CD4-positive, alpha-beta T cell (primary cell): Measurements from ENCODE around the gene ALOX5AP. TPM values are rescaled to one million over a fixed set of nuclear protein-coding genes. Genes with fewer than 3 reads are reported as not detected.
"Not testable (repeated sequence)": the region's sequence is repeated elsewhere in the genome, so short reads cannot be mapped to it uniquely, and the experiment has no call there.

Experiments used
- ATAC-seq: fragments of 200-7000 bp; cut with Tn5 transposase; one replicate; pipeline ENCODE4 v1.10.0; 2022; ENCODE audit warnings: mild to moderate bottlenecking; ENCODE audit not compliant: poor library complexity
- CTCF ChIA-PET: fragments of 350-600 bp; sonication (Branson Sonifier 250); formaldehyde crosslinking; loops from one replicate; lab custom pipeline; 2021; ENCODE audit warnings: antibody characterized with exemption, inconsistent platforms; lab: Charles Lee
- POLR2A ChIA-PET: fragments of 350-600 bp; sonication (Branson Sonifier 250); formaldehyde crosslinking; loops from one replicate; lab custom pipeline; 2021; ENCODE audit warnings: antibody characterized with exemption, inconsistent platforms; lab: Charles Lee
- DNase-seq, 14 experiments: peaks; one replicate each; pipeline ENCODE4 v3.0.0-alpha.2; 2013 to 2020; ENCODE audit warnings: mixed read lengths in 2 of 14
- H3K27ac ChIP-seq, 2 donors: one replicate each; pipeline versions ENCODE4 v1.5.1 to v1.7.0; 2013; ENCODE audit warnings: low read length in 2 of 2, low read depth in 1 of 2, mild to moderate bottlenecking in 1 of 2
- H3K27me3 ChIP-seq, 2 experiments: 1 replicate in 1 of 2; 2 replicates in 1 of 2; pipeline versions ENCODE4 v1.6.1 to v1.7.0; 2013; ENCODE audit warnings: low read length in 2 of 2, control low read depth in 1 of 2, mild to moderate bottlenecking in 1 of 2, moderate library complexity in 1 of 2; ENCODE audit not compliant: insufficient read depth in 2 of 2, control insufficient read depth in 1 of 2
- H3K36me3 ChIP-seq: one replicate; pipeline ENCODE4 v1.6.1; 2013; ENCODE audit warnings: low read length, control low read depth; ENCODE audit not compliant: insufficient read depth
- H3K4me1 ChIP-seq: one replicate; pipeline ENCODE4 v1.6.1; 2013; ENCODE audit warnings: low read length, control low read depth; ENCODE audit not compliant: insufficient read depth
- H3K4me3 ChIP-seq: one replicate; pipeline ENCODE4 v1.5.1; 2013; ENCODE audit warnings: mild to moderate bottlenecking, low read length, moderate library complexity
- H3K9me3 ChIP-seq, 2 experiments: 1 replicate in 1 of 2; 2 replicates in 1 of 2; pipeline versions ENCODE4 v1.6.1 to v1.7.0; 2013; ENCODE audit warnings: low read length in 2 of 2, mild to moderate bottlenecking in 2 of 2, control low read depth in 1 of 2, moderate library complexity in 1 of 2; ENCODE audit not compliant: control insufficient read depth in 1 of 2, insufficient read depth in 1 of 2
- H3K27ac Mint-ChIP-seq: one replicate; pipeline ENCODE4 v1.8.0; 2020; ENCODE audit warnings: mixed read lengths
- H3K27me3 Mint-ChIP-seq: one replicate; pipeline ENCODE4 v1.8.0; 2021; ENCODE audit warnings: mixed read lengths
- H3K36me3 Mint-ChIP-seq: one replicate; pipeline ENCODE4 v1.8.0; 2021; ENCODE audit warnings: low read depth, mixed read lengths
- H3K4me1 Mint-ChIP-seq: one replicate; pipeline ENCODE4 v1.8.0; 2021; ENCODE audit warnings: low read depth, mixed read lengths
- H3K4me3 Mint-ChIP-seq: one replicate; pipeline ENCODE4 v1.8.0; 2020; ENCODE audit warnings: mild to moderate bottlenecking, mixed read lengths
- H3K9me3 Mint-ChIP-seq: one replicate; pipeline ENCODE4 v1.8.0; 2020; ENCODE audit warnings: mixed read lengths
- intact Hi-C, 2 experiments: fragments of 100-400 bp; cut with DNase I in 1 of 2; cut with micrococcal nuclease in 1 of 2; formaldehyde crosslinking; loops; one replicate each; pipeline versions ENCODE4 v1.15.1 to v1.9.0; 2023 to 2025; cut with DNase I, micrococcal nuclease
- total RNA-seq, 174 experiments: library from RNA in 2 of 174; stranded (reverse) in 2 of 174; gene quantifications; one replicate each; pipeline ENCODE4 v1.2.3 and lab custom pipeline; 2021 to 2026
- TF ChIP-seq, protein P1 (sequence below): fragments of 200-600 bp; IDR thresholded peaks from one replicate; pipeline ENCODE4 v1.8.0; 2022; ENCODE audit warnings: antibody characterized with exemption, mild to moderate bottlenecking

The ALOX5AP gene
- total RNA-seq, 2 experiments from 2014 or later, result 16.5 to 19.0 TPM

DNA sequence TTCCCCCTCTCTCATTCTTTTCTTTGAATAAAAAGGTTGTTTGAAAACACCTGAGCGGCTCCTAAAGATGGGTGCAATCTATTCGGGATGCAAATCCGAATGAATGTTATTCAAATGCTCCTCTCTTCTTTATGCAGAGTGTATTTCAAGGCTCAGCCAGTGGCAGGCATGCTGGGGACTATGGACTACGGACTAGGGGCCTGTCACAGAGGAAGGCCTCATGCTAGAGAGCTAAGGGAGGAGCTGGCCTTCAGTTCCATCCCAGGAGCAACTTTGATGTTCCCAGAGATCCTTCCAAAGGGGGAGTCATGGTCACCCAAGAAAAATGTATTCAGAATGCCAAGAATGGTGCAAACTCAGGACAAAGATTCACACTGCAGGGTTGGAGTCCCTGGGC is 9.3 kb downstream of the ALOX5AP start:
- DNase-seq (no peak), ATAC-seq (no peak)
- Histone ChIP-seq H3K4me3 (no peak overlapping the region), H3K27me3 (no peaks in the 10 kb centered on the region), H3K9me3 (no peaks in the 10 kb centered on the region), H3K4me1 (peaks cover 66% of the 10 kb centered on the region), H3K27ac (no peak overlapping the region), H3K36me3 (peaks cover 45% of the 10 kb centered on the region)
- Mint-ChIP-seq H3K9me3 (no peaks in the 10 kb centered on the region), H3K27me3 (no peaks in the 10 kb centered on the region), H3K4me3 (no peak overlapping the region), H3K27ac (peak overlapping the region; percentile 50), H3K4me1 (peaks cover 51% of the 10 kb centered on the region), H3K36me3 (peaks cover 65% of the 10 kb centered on the region)
- intact Hi-C loops, result loop anchor here (1.0 to 10.0 kb wide), 5 partner anchors 30 to 372 kb away; partner anchors contain the start of gene USPL1 (in 2 of the 2)
- ChIA-PET POLR2A (interaction anchor here (2.0 kb wide), 1 partner anchor 127 kb away, joined by 8 read pairs; the partner anchor contains the start of gene USPL1), CTCF (no interaction called here)
- TF ChIP-seq, protein P1, sequence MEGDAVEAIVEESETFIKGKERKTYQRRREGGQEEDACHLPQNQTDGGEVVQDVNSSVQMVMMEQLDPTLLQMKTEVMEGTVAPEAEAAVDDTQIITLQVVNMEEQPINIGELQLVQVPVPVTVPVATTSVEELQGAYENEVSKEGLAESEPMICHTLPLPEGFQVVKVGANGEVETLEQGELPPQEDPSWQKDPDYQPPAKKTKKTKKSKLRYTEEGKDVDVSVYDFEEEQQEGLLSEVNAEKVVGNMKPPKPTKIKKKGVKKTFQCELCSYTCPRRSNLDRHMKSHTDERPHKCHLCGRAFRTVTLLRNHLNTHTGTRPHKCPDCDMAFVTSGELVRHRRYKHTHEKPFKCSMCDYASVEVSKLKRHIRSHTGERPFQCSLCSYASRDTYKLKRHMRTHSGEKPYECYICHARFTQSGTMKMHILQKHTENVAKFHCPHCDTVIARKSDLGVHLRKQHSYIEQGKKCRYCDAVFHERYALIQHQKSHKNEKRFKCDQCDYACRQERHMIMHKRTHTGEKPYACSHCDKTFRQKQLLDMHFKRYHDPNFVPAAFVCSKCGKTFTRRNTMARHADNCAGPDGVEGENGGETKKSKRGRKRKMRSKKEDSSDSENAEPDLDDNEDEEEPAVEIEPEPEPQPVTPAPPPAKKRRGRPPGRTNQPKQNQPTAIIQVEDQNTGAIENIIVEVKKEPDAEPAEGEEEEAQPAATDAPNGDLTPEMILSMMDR, result no peak

DNA sequence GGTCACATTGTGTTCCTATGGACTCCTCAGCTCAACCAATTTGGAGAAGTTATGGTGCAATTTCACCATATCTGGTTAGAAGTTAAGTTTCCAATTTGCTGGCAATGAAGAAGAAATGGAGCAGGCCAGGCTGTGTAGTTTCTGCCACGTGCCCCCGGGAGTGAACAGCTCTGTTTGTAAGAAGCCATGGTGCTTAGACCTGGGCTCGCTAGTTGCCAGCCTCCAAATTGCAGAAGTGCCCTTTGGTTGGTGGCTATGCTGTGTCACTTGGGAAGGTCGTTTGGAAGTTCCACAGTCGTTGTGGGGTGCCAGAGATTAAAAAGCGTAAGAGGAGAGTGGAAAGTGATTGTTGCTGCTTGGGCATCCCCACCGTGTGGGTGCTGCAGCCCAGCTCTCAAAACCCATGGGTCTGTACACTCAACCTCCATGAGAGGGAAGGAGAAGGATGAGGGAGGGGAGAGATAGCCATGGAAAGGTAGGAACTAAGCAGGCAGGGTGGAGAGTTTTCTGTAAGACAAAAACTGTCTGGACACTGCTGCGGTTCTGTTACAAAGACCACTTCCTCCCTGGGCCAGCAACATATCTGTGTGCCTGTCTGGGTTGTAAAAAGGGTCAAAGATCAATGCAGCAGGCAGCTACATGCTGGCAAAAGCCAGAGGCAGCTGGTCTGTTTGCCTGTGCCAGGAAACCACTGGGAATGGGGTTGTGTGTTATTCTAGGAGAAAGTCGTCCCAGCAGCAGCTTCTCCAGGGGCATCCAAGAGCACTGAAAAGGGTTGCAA is 10.8 kb downstream of the ALOX5AP start:
- TF ChIP-seq, protein P1, result no peak
- H3K36me3 ChIP-seq, result peaks cover 56% of the 10 kb centered on the region
- no peaks in the 10 kb centered on the region for H3K9me3 Mint-ChIP-seq
- no peak overlapping the region for H3K4me3 Mint-ChIP-seq
- CTCF ChIA-PET, result no interaction called here
- intact Hi-C loops, result loop anchor here (2.0 to 10.0 kb wide), 3 partner anchors 67 to 131 kb away; partner anchors contain the start of gene USPL1 (in 2 of the 2)
- no peak overlapping the region for H3K27ac ChIP-seq
- peak in 2 of 14 experiments; percentile 43 to 51 for DNase-seq
- H3K4me1 Mint-ChIP-seq, result peaks cover 46% of the 10 kb centered on the region
- H3K9me3 ChIP-seq, result no peaks in the 10 kb centered on the region
- peaks cover 73% of the 10 kb centered on the region for H3K36me3 Mint-ChIP-seq
- H3K27me3 ChIP-seq, result no peaks in the 10 kb centered on the region
- no peak for ATAC-seq
- peak overlapping the region; percentile 50 for H3K27ac Mint-ChIP-seq
- no peak overlapping the region for H3K4me3 ChIP-seq
- H3K27me3 Mint-ChIP-seq, result no peaks in the 10 kb centered on the region
- POLR2A ChIA-PET, result no interaction called here
- H3K4me1 ChIP-seq, result peaks cover 52% of the 10 kb centered on the region

DNA sequence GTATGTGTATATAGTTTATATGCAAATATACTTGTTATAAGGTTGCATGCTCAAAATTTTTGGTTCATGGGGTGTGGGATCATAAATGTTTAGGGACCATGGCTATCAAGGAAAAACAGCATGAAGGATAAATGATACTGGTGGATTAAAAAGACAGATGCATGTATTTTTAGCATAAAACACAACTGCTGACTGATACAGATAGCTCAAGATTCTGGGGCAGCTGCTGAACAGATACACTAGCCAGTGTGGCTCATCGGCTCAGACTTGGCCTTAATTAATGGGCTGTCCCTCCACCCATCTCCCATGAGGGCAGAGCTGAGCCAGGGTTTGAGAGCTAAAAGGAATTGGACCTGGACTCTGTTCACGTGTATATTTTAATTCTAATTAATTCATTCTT is 11.4 kb downstream of the ALOX5AP start:
- H3K9me3 Mint-ChIP-seq, result no peaks in the 10 kb centered on the region
- DNase-seq (no peak), ATAC-seq (no peak)
- Histone ChIP-seq H3K4me1 (peaks cover 48% of the 10 kb centered on the region), H3K36me3 (peaks cover 62% of the 10 kb centered on the region), H3K27ac (no peak overlapping the region), H3K4me3 (no peak overlapping the region), H3K27me3 (no peaks in the 10 kb centered on the region), H3K9me3 (no peaks in the 10 kb centered on the region)
- CTCF ChIA-PET, result no interaction called here
- H3K4me3 Mint-ChIP-seq, result no peak overlapping the region
- peaks cover 46% of the 10 kb centered on the region for H3K4me1 Mint-ChIP-seq
- H3K36me3 Mint-ChIP-seq, result peaks cover 80% of the 10 kb centered on the region
- H3K27me3 Mint-ChIP-seq, result no peaks in the 10 kb centered on the region
- no peak overlapping the region for H3K27ac Mint-ChIP-seq
- POLR2A ChIA-PET, result no interaction called here
- TF ChIP-seq, protein P1, result no peak
- intact Hi-C loops, result loop anchor here in 1 of 2 experiments (10.0 kb wide), 1 partner anchor 132 kb away; the partner anchor contains the start of gene USPL1

DNA sequence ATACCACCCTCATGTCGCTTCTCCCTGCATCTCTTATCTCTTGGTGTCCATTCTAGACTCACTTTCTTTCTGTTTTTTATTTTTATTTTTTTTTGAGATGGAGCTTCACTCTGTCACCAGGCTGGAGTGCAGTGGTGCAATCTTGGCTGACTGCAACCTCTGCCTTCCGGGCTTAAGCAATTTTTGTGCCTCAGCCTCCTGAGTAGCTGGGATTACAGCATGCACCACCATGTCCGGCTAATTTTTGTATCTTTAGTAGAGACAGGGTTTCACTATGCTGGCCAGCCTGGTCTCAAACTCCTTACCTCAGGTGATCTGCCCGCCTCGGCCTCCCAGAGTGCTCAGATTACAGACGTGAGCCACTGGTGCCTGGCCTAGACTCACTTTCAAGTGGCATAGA is 12.5 kb downstream of the ALOX5AP start:
- H3K9me3 Mint-ChIP-seq, H3K27me3 ChIP-seq, POLR2A ChIA-PET, H3K4me3 Mint-ChIP-seq, H3K27me3 Mint-ChIP-seq, ATAC-seq, H3K9me3 ChIP-seq, H3K27ac ChIP-seq, CTCF ChIA-PET, H3K4me3 ChIP-seq, H3K27ac Mint-ChIP-seq: not testable (repeated sequence)
- peaks cover 45% of the 10 kb centered on the region for H3K4me1 Mint-ChIP-seq
- intact Hi-C loops, result loop anchor here in 1 of 2 experiments (10.0 kb wide), 1 partner anchor 133 kb away; the partner anchor contains the start of gene USPL1
- peaks cover 88% of the 10 kb centered on the region for H3K36me3 Mint-ChIP-seq
- DNase-seq, result peak in 2 of 14 experiments; percentile 22 to 34
- H3K36me3 ChIP-seq, result peaks cover 73% of the 10 kb centered on the region
- peaks cover 37% of the 10 kb centered on the region for H3K4me1 ChIP-seq
